ENCODE measurements around the gene TLCD3B. TPM values are rescaled to one million over a fixed set of nuclear protein-coding genes. Genes with fewer than 3 reads are reported as not detected.

The TLCD3B gene
- total RNA-seq, 1 donor = 0.18 TPM

DNA sequence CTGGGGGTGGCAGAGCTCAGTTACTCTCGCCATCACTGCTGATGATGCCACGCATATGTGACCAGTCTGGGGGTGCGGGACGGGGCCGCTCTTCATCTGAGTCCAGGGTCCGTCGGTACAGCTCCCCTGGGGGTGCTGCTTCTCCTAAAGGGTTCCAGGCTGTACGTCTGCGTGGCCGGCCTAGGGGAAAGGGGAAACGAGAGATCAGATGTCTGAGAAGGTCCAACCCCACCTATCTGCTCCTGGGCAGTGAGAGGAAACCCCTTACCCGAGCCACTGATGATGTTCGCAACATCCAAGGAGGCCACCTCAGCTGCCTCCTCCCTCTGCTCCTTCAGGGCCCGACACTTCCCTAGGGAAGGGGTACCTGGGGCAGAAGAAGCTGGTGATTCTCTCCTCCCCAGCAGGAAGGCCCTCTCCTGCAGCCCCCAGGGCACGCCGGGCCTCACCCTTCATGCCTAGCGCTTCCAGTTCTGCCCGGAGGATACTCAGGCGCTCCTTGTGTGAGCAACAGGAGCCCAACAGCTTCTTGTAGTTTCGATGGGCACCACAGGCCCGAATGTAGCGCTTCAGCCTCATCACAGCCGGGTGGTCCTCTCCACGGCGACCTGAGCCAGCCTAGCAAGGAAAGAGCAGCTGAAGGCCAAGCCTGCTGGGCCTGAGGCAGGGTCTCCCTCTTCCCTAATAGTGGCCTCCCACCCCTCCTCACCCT, 37.7 kb downstream of the TLCD3B start:
- TF ChIP-seq, protein P1, sequence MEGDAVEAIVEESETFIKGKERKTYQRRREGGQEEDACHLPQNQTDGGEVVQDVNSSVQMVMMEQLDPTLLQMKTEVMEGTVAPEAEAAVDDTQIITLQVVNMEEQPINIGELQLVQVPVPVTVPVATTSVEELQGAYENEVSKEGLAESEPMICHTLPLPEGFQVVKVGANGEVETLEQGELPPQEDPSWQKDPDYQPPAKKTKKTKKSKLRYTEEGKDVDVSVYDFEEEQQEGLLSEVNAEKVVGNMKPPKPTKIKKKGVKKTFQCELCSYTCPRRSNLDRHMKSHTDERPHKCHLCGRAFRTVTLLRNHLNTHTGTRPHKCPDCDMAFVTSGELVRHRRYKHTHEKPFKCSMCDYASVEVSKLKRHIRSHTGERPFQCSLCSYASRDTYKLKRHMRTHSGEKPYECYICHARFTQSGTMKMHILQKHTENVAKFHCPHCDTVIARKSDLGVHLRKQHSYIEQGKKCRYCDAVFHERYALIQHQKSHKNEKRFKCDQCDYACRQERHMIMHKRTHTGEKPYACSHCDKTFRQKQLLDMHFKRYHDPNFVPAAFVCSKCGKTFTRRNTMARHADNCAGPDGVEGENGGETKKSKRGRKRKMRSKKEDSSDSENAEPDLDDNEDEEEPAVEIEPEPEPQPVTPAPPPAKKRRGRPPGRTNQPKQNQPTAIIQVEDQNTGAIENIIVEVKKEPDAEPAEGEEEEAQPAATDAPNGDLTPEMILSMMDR (IDR thresholded peaks at IDR 0.05; ENCODE audit: insufficient read depth, low read length) = no peak
- no peak for DNase-seq (ENCODE audit: low read depth)
- H3K4me3 ChIP-seq (ENCODE audit: low read depth, low read length) = no peak overlapping the region

DNA sequence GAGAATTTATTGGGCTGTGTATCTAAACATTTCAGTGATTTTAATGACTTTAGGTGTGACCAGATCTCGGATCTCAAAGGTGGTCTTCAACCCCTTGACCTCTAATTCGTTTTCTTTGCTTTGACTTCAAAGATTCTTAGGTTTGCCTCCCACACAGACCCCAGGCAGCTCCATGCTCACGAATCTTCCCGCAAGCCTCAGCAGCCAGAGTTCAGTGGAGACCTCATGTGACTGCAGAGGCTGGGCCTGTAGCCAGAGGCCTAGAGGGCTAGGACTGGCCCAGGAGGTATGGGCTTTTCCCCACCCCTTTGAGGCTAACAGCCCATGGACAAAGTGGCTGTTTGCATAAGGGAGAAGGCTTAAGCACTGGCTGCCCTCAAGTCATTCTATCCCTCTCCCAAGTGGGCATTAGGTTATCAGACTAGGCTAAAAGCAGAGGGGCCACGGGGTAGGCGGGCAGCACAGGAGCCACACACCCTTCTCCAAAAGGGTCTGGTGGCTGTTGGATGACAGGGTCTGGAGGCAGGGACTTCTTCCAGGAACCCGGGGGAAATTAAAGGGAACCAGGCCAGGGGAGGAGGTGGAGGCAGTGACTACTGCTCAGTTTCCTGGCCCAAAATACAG, 38.6 kb downstream of the TLCD3B start:
- DNase-seq (ENCODE audit: low read depth) = peak; percentile 58
- no peak overlapping the region for H3K4me3 ChIP-seq (ENCODE audit: low read depth, low read length)
- TF ChIP-seq, protein P1 (IDR thresholded peaks at IDR 0.05; ENCODE audit: insufficient read depth, low read length) = no peak

DNA sequence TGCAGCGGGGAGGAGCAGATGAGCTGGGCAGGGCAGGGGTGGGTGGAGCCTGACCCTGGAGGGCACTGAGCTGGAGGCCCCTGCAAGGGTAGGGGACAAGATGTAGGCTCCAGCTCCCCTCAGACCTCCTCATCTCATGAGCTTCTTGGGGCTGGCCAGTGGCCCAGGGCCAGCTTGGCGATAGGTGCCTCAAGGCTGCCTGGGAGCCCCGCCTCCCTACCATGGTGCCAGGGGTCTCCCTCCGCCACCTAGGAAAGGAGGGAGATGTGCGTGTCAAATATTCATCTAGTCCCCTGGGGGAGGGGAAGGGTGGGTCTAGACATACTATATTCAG, 39.5 kb downstream of the TLCD3B start:
- DNase-seq (ENCODE audit: low read depth) = no peak
- no peak overlapping the region for H3K4me3 ChIP-seq (ENCODE audit: low read depth, low read length)
- TF ChIP-seq, protein P1 (IDR thresholded peaks at IDR 0.05; ENCODE audit: insufficient read depth, low read length) = no peak

DNA sequence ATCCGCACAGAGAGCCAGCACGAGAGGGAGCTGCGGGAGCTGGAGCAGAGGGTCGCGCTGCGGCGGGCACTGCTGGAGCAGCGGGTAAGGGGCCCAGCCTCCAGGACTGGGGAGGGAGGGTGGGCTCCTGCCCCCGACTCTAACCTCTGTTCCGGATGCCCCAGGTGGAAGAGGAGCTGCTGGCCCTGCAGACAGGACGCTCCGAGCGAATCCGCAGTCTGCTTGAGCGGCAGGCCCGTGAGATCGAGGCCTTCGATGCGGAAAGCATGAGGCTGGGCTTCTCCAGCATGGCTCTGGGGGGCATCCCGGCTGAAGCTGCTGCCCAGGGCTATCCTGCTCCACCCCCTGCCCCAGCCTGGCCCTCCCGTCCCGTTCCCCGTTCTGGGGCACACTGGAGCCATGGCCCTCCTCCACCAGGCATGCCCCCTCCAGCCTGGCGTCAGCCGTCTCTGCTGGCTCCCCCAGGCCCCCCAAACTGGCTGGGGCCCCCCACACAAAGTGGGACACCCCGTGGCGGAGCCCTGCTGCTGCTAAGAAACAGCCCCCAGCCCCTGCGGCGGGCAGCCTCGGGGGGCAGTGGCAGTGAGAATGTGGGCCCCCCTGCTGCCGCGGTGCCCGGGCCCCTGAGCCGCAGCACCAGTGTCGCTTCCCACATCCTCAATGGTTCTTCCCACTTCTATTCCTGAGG, 40.0 kb downstream of the TLCD3B start:
- no peak overlapping the region for H3K4me3 ChIP-seq (ENCODE audit: low read depth, low read length)
- DNase-seq (ENCODE audit: low read depth) = no peak
- TF ChIP-seq, protein P1 (IDR thresholded peaks at IDR 0.05; ENCODE audit: insufficient read depth, low read length) = no peak

DNA sequence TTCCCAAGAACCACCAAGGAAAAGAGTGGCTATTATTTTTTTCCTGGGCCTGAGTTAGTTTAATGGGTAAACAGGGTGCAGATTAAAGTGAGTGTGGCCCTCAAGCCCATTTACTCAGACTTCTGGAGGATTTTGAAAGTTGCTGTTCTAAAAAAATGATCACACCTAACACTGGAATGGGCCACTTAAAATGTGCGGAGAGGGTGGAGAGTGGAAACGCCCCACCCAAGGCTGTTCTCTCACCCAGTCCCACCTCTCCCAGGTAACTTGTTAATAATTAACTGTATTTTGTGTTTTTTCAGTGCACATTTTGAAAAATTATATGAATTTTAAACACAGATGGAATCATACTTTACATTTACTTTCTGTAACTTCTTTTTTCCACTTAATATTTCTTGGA, 41.0 kb downstream of the TLCD3B start:
- TF ChIP-seq, protein P1 (IDR thresholded peaks at IDR 0.05; ENCODE audit: insufficient read depth, low read length) = no peak
- DNase-seq (ENCODE audit: low read depth) = no peak
- H3K4me3 ChIP-seq (ENCODE audit: low read depth, low read length) = no peak overlapping the region

DNA sequence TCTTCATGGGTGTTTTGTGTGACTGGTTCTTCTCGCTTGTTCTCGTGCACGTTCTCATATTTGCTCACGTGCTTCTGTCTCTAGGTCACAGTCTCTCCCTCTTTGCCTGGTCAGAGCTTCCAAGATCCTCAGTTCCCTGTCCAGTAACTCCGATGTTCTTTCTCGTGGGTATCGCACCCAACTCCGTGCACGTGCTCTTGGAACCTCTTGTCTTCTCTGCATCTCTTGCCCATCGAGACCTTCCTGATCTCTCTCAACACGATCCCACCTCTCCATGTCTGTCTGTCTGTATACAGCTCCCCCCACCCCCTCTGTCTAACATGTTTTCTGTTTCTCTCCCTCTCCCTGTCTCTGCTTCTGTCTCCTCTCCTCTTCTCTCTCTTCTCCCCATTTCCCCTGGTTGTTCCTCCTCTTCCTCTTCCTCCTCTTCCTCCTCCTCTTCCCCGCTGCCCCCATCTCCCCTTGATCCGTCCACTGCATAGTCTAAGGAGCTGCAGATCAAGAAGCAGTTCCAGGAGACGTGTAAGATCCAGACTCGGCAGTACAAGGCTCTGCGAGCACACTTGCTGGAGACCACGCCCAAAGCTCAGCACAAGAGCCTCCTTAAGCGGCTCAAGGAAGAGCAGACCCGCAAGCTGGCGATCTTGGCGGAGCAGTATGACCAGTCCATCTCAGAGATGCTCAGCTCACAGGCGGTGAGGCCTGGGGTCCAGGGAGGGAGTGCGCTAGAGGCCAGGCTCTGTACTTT, 41.8 kb downstream of the TLCD3B start:
- DNase-seq (ENCODE audit: low read depth) = no peak
- no peak overlapping the region for H3K4me3 ChIP-seq (ENCODE audit: low read depth, low read length)
- TF ChIP-seq, protein P1 (IDR thresholded peaks at IDR 0.05; ENCODE audit: insufficient read depth, low read length) = no peak

All from fibroblast of the aortic adventitia (primary cell).